ENCODE data around the gene ABHD17B. TPM values are rescaled to one million over a fixed set of nuclear protein-coding genes. Genes with fewer than 3 reads are reported as not detected.

Gene ABHD17B
- total and polyA plus RNA-seq, 2 donors (not counting 3 experiments of a cell fraction or from before 2014, with no cell fraction given): 12.8 to 16.8 TPM

GRCh38 chr9:71830153-71830552 lies 80.8 kb downstream of the ABHD17B start:
- Histone ChIP-seq H3K4me3 (replicated peaks in 1 of 3; ENCODE audit: insufficient read depth in 1 of 3, low read depth in 1 of 3, low read length in 3 of 3) (no peak overlapping the region), H3K9me3 (replicated peaks; ENCODE audit: control insufficient read depth, insufficient read depth, low read length) (no peaks in the 10 kb centered on the region), H4K20me1 (replicated peaks; ENCODE audit: control insufficient read depth, extremely low read depth, insufficient read depth, low read length) (no peaks in the 10 kb centered on the region), H3K4me2 (ENCODE audit: insufficient read depth, low read length) (no peak overlapping the region), H2AFZ (ENCODE audit: low read depth, low read length) (no peak overlapping the region), H3K9me1 (replicated peaks; ENCODE audit: control insufficient read depth, extremely low read depth, insufficient read depth, low read length) (no peaks in the 10 kb centered on the region), H3K4me1 (ENCODE audit: control insufficient read depth, extremely low read depth, insufficient read depth, low read length) (no peaks in the 10 kb centered on the region), H3K9ac (replicated peaks; ENCODE audit: extremely low read depth, insufficient read depth, low read length) (no peak overlapping the region), H3K27ac (ENCODE audit: insufficient read depth, low read depth, low read length) (no peak overlapping the region), H3K27me3 (ENCODE audit: control insufficient read depth in 2 of 2, insufficient read depth in 2 of 2, low read length in 2 of 2) (peaks cover 0 to 2% of the 10 kb centered on the region in 2 experiments), H3K79me2 (ENCODE audit: control insufficient read depth, insufficient read depth, low read length) (no peaks in the 10 kb centered on the region), H3K36me3 (ENCODE audit: control insufficient read depth in 2 of 2, extremely low read depth in 1 of 2, insufficient read depth in 2 of 2, low read length in 2 of 2) (no peaks in the 10 kb centered on the region)
- ChIA-PET CTCF (interaction anchor here (1.6 kb wide), 1 partner anchor 11 kb away, joined by 7 read pairs; no protein-coding TSS in a partner anchor), POLR2A (no interaction called here)
- TF ChIP-seq POLR2AphosphoS5 (IDR thresholded peaks at IDR 0.05; ENCODE audit: insufficient read depth, low read depth, low read length) (no peak), CTCF (IDR thresholded peaks at IDR 0.05; ENCODE audit: extremely low read depth in 1 of 2, insufficient read depth in 1 of 2, low read depth in 1 of 2, low read length in 2 of 2) (no peak), POLR2A (IDR thresholded peaks at IDR 0.05; ENCODE audit: low read depth, low read length) (no peak), EZH2 (IDR thresholded peaks at IDR 0.05; ENCODE audit: borderline replicate concordance, low read depth, low read length, severe bottlenecking) (no peak), FOS (IDR thresholded peaks at IDR 0.05; ENCODE audit: borderline replicate concordance, insufficient read depth, low read length) (no peak), MYC (IDR thresholded peaks at IDR 0.05; ENCODE audit: low read depth, low read length) (no peak), JUN (IDR thresholded peaks at IDR 0.05; ENCODE audit: borderline replicate concordance, insufficient read depth, insufficient read length, low read depth) (no peak), GATA2 (IDR thresholded peaks at IDR 0.05; ENCODE audit: insufficient read depth, insufficient read length, low read depth, low read length) (no peak)
- TF ChIP-seq, protein P1, sequence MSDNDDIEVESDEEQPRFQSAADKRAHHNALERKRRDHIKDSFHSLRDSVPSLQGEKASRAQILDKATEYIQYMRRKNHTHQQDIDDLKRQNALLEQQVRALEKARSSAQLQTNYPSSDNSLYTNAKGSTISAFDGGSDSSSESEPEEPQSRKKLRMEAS (IDR thresholded peaks at IDR 0.05; ENCODE audit: insufficient read depth, insufficient read length): no peak
- BruUV-seq (replicated peaks): no TSS peak
- DNase-seq (ENCODE audit: low read depth, low spot score) (no peak), FAIRE-seq (no peak)
- intact Hi-C loops (cut with micrococcal nuclease) (no loop called here), dilution Hi-C loops (cut with MboI; ENCODE audit: extremely low pct_ligation_motif_present, low sequenced_read_pairs) (no loop called here)
